K562 (cell line): Measurements from ENCODE around the gene SLC22A15. TPM values are rescaled to one million over a fixed set of nuclear protein-coding genes. Genes with fewer than 3 reads are reported as not detected.

ENCODE experiments used
- ARHGAP35 ChIP-seq: fragments of 450-650 bp; IDR thresholded peaks from 2 replicates; pipeline ENCODE4 v1.6.1; 2018; ENCODE audit not compliant: partially characterized antibody
- CTCF ChIP-seq, 3 experiments: IDR thresholded peaks in 2 of 3; conservative IDR thresholded peaks in 1 of 3; 2 replicates each; pipeline ENCODE4 v1.5.1; 2011 to 2012; ENCODE audit warnings: low read length in 3 of 3, mild to moderate bottlenecking in 3 of 3, control low read depth in 2 of 3, improper control_type of control experiment in 1 of 3, inconsistent platforms in 1 of 3, low read depth in 1 of 3, mixed read lengths in 1 of 3, moderate library complexity in 1 of 3; ENCODE audit not compliant: insufficient read depth in 2 of 3
- GTF2E2 ChIP-seq: fragments of 200-800 bp; sonication (Bioruptor generic); IDR thresholded peaks from 2 replicates; pipeline ENCODE4 v1.6.1; 2016; ENCODE audit warnings: missing genetic modification characterization, missing compliant biosample characterization
- HMBOX1 ChIP-seq: sonication (generic); IDR thresholded peaks from 2 replicates; pipeline ENCODE4 v1.6.1; 2016
- SMC3 ChIP-seq: conservative IDR thresholded peaks from 2 replicates; pipeline ENCODE4 v1.6.1; 2011; ENCODE audit warnings: low read depth, low read length, improper control_type of control experiment; ENCODE audit not compliant: insufficient read depth
- SREBF2 ChIP-seq: sonication (generic); formaldehyde crosslinking; IDR thresholded peaks from 2 replicates; pipeline ENCODE4 v1.4.0; 2020; ENCODE audit warnings: mild to moderate bottlenecking, missing genetic modification reagents
- SRF ChIP-seq, 2 experiments: fragments of 250-450, 450-650 bp in 1 of 2; sonication (Bioruptor Pico) in 1 of 2; sonication (generic) in 1 of 2; formaldehyde crosslinking; IDR thresholded peaks; 2 replicates each; pipeline versions ENCODE4 v1.5.0 to v1.5.1; 2020 to 2022; ENCODE audit warnings: mild to moderate bottlenecking in 1 of 2, missing genetic modification reagents in 1 of 2
- ZBED1 ChIP-seq: IDR thresholded peaks from 2 replicates; pipeline ENCODE4 v1.6.1; 2014
- ZC3H4 ChIP-seq: sonication (generic); formaldehyde crosslinking; IDR thresholded peaks from 2 replicates; pipeline ENCODE4 v1.9.0; 2021; ENCODE audit warnings: missing genetic modification reagents, borderline replicate concordance
- ZNF766 ChIP-seq: fragments of 200-800 bp; sonication (Bioruptor generic); conservative IDR thresholded peaks from 2 replicates; pipeline ENCODE4 v1.6.1; 2016; ENCODE audit warnings: missing genetic modification characterization, missing compliant biosample characterization
- polyA plus RNA-seq, 8 experiments: library from polyadenylated mRNA; depleted of rRNA in 4 of 8; stranded (reverse) in 5 of 8; unstranded in 3 of 8; fragments of >200 nt; fragmentation: Nextera tagmentation in 2 of 8; fragmentation: Illumina TruSeq in 1 of 8; extraction: Ambion mirVana in 2 of 8; extraction: Trizol in 1 of 8; gene quantifications; 2 replicates each; pipeline versions ENCODE4 v1.2.1 to v1.2.3, GENCODE V29; 2011 to 2014; ENCODE audit warnings: inconsistent platforms in 1 of 8, missing spikeins in 1 of 8
- total RNA-seq, 7 experiments: library from RNA; depleted of rRNA in 6 of 7; stranded (reverse); fragments of >200 nt in 6 of 7; fragmentation: Illumina TruSeq in 2 of 7; extraction: Trizol in 2 of 7; gene quantifications; 2 replicates each; pipeline versions ENCODE4 v1.2.1 to v1.2.3, GENCODE V29; 2011 to 2021; ENCODE audit warnings: low replicate concordance in 1 of 7

The SLC22A15 gene
- total and polyA plus RNA-seq, 9 of the 15 experiments (the other 6 are each of a cell fraction or from before 2014, with no cell fraction given): 0.24 to 2.7 (median 1.2) TPM

GRCh38 chr1:115980998-115981993 lies 5.0 kb downstream of the SLC22A15 start (continued):
- TF ChIP-seq CTCF (IDR thresholded peaks at IDR 0.05 in 2 of 3, conservative IDR thresholded peaks at IDR 0.05 in 1 of 3; ENCODE audit: insufficient read depth in 2 of 3, low read depth in 1 of 3, low read length in 3 of 3) (peak; percentile 80 to 91 (median 81)), ARHGAP35 (no peak), ZC3H4 (CRISPR knock-in tag) (no peak), GTF2E2 (0 out of 2 replicates have a peak, but pooled peaks have one; percentile 37), HMBOX1 (peak; percentile 51), SRF (CRISPR knock-in tag; IDR thresholded peaks at IDR 0.05) (peak in 1 of 2 experiments; percentile 92; a peak in 1 of 4 replicates), SREBF2 (CRISPR knock-in tag) (no peak), SMC3 (peak; percentile 54), ZBED1 (no peak), ZNF766 (CRISPR knock-in tag) (peak; percentile 52; the same call in 1 of the 2 replicates)
